HG03135 (cell line): ENCODE results near the gene SPPL3.
A peak's percentile ranks its signal among the peaks of the same experiment; 100 is the strongest.

Source experiments
- ATAC-seq: cut with Tn5 transposase; IDR thresholded peaks from one replicate; pipeline ENCODE4 v1.9.1; 2021; ENCODE audit warnings: mild to moderate bottlenecking, moderate library complexity; ENCODE audit not compliant: unreplicated experiment

The SPPL3 gene

GRCh38 chr12:120725659-120726509 is 178.3 kb downstream of the SPPL3 start, which contains the start of gene ACADS:
ACADS (plus strand) TSS chr12:120725826; CDS start chr12:120725886, 60 bp downstream.
- peak; percentile 90 for ATAC-seq

- no peak for ATAC-seq
Measured at GRCh38 chr12:120725151-120725658, 179.0 kb downstream of the SPPL3 start.

- no peak for ATAC-seq
Measured at GRCh38 chr12:120724720-120725119, 179.4 kb downstream of the SPPL3 start.

GRCh38 chr12:120722784-120723183 is 181.4 kb downstream of the SPPL3 start:
- no peak for ATAC-seq

GRCh38 chr12:120721866-120722265 is 182.3 kb downstream of the SPPL3 start:
- no peak for ATAC-seq

- no peak for ATAC-seq
Measured at GRCh38 chr12:120720987-120721801, 183.0 kb downstream of the SPPL3 start.

- no peak for ATAC-seq
Measured at GRCh38 chr12:120720234-120720986, 183.7 kb downstream of the SPPL3 start.

GRCh38 chr12:120719496-120720233 is 184.5 kb downstream of the SPPL3 start:
- no peak for ATAC-seq

- ATAC-seq = no peak
Measured at GRCh38 chr12:120719072-120719471, 185.1 kb downstream of the SPPL3 start.

- ATAC-seq = no peak
Measured at GRCh38 chr12:120718055-120718454, 186.1 kb downstream of the SPPL3 start.

GRCh38 chr12:120713861-120714482 is 190.2 kb downstream of the SPPL3 start:
- no peak for ATAC-seq

- no peak for ATAC-seq
Measured at GRCh38 chr12:120712610-120713009, 191.5 kb downstream of the SPPL3 start.
